ENCODE data around the gene RPL37A.
"Not testable (repeated sequence)": the region's sequence is repeated elsewhere in the genome, so short reads cannot be mapped to it uniquely, and the experiment has no call there.

DNA sequence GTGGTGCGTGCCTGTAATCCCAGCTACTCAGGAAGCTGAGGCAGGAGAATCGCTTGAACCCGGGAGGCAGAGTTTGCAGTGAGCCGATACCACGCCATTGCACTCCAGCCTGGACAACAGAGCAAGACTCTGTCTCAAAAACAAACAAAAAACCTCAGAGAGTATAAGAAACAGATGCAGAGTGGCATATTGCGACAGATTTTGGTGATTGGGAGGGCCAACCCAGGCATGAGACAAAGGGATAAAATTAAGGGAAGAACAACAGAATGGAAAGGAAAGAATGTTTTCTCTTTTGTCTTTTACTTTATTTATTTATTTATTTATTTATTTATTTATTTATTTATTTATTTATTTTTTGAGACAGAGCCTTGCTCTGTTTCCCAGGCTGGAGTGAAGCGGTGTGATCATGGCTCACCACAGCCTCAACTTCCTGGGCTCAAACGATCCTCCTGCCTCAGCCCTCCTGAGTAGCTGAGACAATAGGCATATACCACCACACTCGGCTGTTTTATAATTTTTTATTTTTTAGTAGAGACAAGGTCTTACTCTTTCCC is 20.0 kb downstream of the RPL37A start:
- not testable (repeated sequence) for TF ChIP-seq SUZ12 (IDR thresholded peaks at IDR 0.05); TARDBP (IDR thresholded peaks at IDR 0.05); BHLHE40 (IDR thresholded peaks at IDR 0.05; ENCODE audit: borderline replicate concordance); NFRKB (IDR thresholded peaks at IDR 0.05); SP1 (IDR thresholded peaks at IDR 0.05)

Data from HEK293T (cell line).